GM12875 (cell line): Measurements from ENCODE around the gene ZG16B.
A peak's percentile ranks its signal among the peaks of the same experiment; 100 is the strongest.

Experiments used
- H3K4me3 ChIP-seq: one replicate; pipeline ENCODE4 v1.5.1; 2011; ENCODE audit warnings: low read depth, low read length, control low read depth
- CTCF ChIP-seq: IDR thresholded peaks from 2 replicates; pipeline ENCODE4 v1.5.1; 2011; ENCODE audit warnings: low read depth, mild to moderate bottlenecking, control low read depth, inconsistent platforms, low read length, moderate library complexity, borderline replicate concordance; ENCODE audit not compliant: insufficient read depth

The ZG16B gene

GRCh38 chr16:2867987-2868789 is 38.1 kb downstream of the ZG16B start:
- peak; percentile 96 for TF ChIP-seq CTCF
- H3K4me3 ChIP-seq: peak overlapping the region; percentile 76

- TF ChIP-seq CTCF: no peak
- no peak overlapping the region for H3K4me3 ChIP-seq
These were observed 41.8 kb downstream of the ZG16B start for GRCh38 chr16:2871926-2872325.

GRCh38 chr16:2874032-2874911 is 44.2 kb downstream of the ZG16B start:
- TF ChIP-seq CTCF: no peak
- no peak overlapping the region for H3K4me3 ChIP-seq

GRCh38 chr16:2874912-2875362 is 44.8 kb downstream of the ZG16B start:
- peak; percentile 96 for TF ChIP-seq CTCF
- H3K4me3 ChIP-seq: no peak overlapping the region

- TF ChIP-seq CTCF: no peak
- no peak overlapping the region for H3K4me3 ChIP-seq
These were observed 49.9 kb downstream of the ZG16B start for GRCh38 chr16:2879854-2880508.
